ENCODE data around the gene SORCS3.
"Not testable (repeated sequence)": the region's sequence is repeated elsewhere in the genome, so short reads cannot be mapped to it uniquely, and the experiment has no call there.

SORCS3 gene

GRCh38 chr10:104703262-104703661 lies 62.2 kb downstream of the SORCS3 start:
- DNase-seq: not testable (repeated sequence)

GRCh38 chr10:104706886-104707285 lies 65.8 kb downstream of the SORCS3 start:
- DNase-seq: no peak

- no peak for DNase-seq
Observed at GRCh38 chr10:104707602-104708459, 66.7 kb downstream of the SORCS3 start.

- DNase-seq: no peak
Observed at GRCh38 chr10:104711302-104711721, 70.2 kb downstream of the SORCS3 start.

- DNase-seq: not testable (repeated sequence)
Observed at GRCh38 chr10:104730593-104730992, 89.5 kb downstream of the SORCS3 start.

GRCh38 chr10:104731192-104731591 lies 90.1 kb downstream of the SORCS3 start:
- no peak for DNase-seq

- no peak for DNase-seq
Observed at GRCh38 chr10:104732222-104732621, 91.1 kb downstream of the SORCS3 start.

GRCh38 chr10:104734433-104734832 lies 93.3 kb downstream of the SORCS3 start:
- no peak for DNase-seq

- DNase-seq: no peak
Observed at GRCh38 chr10:104735036-104735756, 94.1 kb downstream of the SORCS3 start.

GRCh38 chr10:104735757-104736391 lies 94.8 kb downstream of the SORCS3 start:
- no peak for DNase-seq

GRCh38 chr10:104741127-104741526 lies 100.0 kb downstream of the SORCS3 start:
- DNase-seq: no peak

- no peak for DNase-seq
Observed at GRCh38 chr10:104744052-104744451, 103.0 kb downstream of the SORCS3 start.

- DNase-seq: no peak
Observed at GRCh38 chr10:104750291-104750690, 109.2 kb downstream of the SORCS3 start.

- no peak for DNase-seq
Observed at GRCh38 chr10:104762793-104763192, 121.7 kb downstream of the SORCS3 start.

GRCh38 chr10:104766341-104766740 lies 125.3 kb downstream of the SORCS3 start:
- no peak for DNase-seq

GRCh38 chr10:104767282-104767681 lies 126.2 kb downstream of the SORCS3 start:
- DNase-seq: no peak

GRCh38 chr10:104767745-104768144 lies 126.7 kb downstream of the SORCS3 start:
- no peak for DNase-seq

GRCh38 chr10:104773105-104773504 lies 132.0 kb downstream of the SORCS3 start:
- DNase-seq: no peak

- no peak for DNase-seq
Observed at GRCh38 chr10:104774234-104774633, 133.1 kb downstream of the SORCS3 start.

- no peak for DNase-seq
Observed at GRCh38 chr10:104777086-104777799, 136.2 kb downstream of the SORCS3 start.

GRCh38 chr10:104778371-104778770 lies 137.3 kb downstream of the SORCS3 start:
- no peak for DNase-seq

- DNase-seq: no peak
Observed at GRCh38 chr10:104779701-104780100, 138.6 kb downstream of the SORCS3 start.

- no peak for DNase-seq
Observed at GRCh38 chr10:104780165-104780564, 139.1 kb downstream of the SORCS3 start.
